ENCODE data around the gene CLEC3B.
"Not testable (repeated sequence)": the region's sequence is repeated elsewhere in the genome, so short reads cannot be mapped to it uniquely, and the experiment has no call there.

The CLEC3B gene

DNA sequence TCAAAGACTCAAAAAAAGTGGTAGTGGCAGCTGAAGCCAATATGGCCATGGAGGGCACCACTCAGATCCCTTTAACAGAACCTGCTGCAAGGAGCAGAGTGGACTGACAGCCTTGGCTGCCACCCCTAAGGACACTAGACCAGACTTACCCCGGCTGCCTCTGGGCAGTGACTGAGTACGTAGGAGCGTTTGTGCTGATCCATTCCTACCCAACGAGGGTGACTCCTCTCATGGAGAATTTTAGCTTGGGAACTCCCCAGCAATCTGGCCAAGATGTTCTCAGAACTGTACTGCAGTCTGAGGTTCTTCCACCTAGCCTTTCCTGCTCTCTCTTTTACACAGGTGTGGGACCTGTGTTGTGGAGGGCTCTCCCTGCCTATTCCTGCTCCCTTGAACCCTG, 22.1 kb downstream of the CLEC3B start:
- H3K79me2 ChIP-seq (ENCODE audit: control insufficient read depth, low read length), result no peaks in the 10 kb centered on the region
- no peaks in the 10 kb centered on the region for H3K9me2 ChIP-seq (replicated peaks; ENCODE audit: control insufficient read depth, low read length)
- H3K27ac ChIP-seq (ENCODE audit: low read depth, low read length), result no peak overlapping the region
- no peak overlapping the region for H3K4me3 ChIP-seq (ENCODE audit: low read length)
- no peaks in the 10 kb centered on the region for H3K4me1 ChIP-seq (ENCODE audit: control insufficient read depth, low read length)
- no peaks in the 10 kb centered on the region for H3F3A ChIP-seq (ENCODE audit: control insufficient read depth, insufficient read depth)
- H4K20me1 ChIP-seq (ENCODE audit: control insufficient read depth, insufficient read depth, low read depth, low read length), result no peaks in the 10 kb centered on the region
- H3K27me3 ChIP-seq (ENCODE audit: control insufficient read depth, low read length), result peaks cover 12% of the 10 kb centered on the region
- H3K36me3 ChIP-seq (ENCODE audit: control insufficient read depth, low read length), result no peaks in the 10 kb centered on the region
- no peak for TF ChIP-seq EZH2phosphoT487 (IDR thresholded peaks at IDR 0.05; ENCODE audit: borderline replicate concordance, low read length)
- TF ChIP-seq, protein P1, sequence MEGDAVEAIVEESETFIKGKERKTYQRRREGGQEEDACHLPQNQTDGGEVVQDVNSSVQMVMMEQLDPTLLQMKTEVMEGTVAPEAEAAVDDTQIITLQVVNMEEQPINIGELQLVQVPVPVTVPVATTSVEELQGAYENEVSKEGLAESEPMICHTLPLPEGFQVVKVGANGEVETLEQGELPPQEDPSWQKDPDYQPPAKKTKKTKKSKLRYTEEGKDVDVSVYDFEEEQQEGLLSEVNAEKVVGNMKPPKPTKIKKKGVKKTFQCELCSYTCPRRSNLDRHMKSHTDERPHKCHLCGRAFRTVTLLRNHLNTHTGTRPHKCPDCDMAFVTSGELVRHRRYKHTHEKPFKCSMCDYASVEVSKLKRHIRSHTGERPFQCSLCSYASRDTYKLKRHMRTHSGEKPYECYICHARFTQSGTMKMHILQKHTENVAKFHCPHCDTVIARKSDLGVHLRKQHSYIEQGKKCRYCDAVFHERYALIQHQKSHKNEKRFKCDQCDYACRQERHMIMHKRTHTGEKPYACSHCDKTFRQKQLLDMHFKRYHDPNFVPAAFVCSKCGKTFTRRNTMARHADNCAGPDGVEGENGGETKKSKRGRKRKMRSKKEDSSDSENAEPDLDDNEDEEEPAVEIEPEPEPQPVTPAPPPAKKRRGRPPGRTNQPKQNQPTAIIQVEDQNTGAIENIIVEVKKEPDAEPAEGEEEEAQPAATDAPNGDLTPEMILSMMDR (IDR thresholded peaks at IDR 0.05; ENCODE audit: low read depth, low read length, poor library complexity, severe bottlenecking), result no peak
- no peaks in the 10 kb centered on the region for H3K9me3 ChIP-seq (ENCODE audit: control insufficient read depth, insufficient read depth, low read length)
- H3K4me2 ChIP-seq (ENCODE audit: low read length), result no peak overlapping the region

- Histone ChIP-seq H3K9me2 (replicated peaks; ENCODE audit: control insufficient read depth, low read length) (no peaks in the 10 kb centered on the region), H3K9me3 (ENCODE audit: control insufficient read depth, insufficient read depth, low read length) (no peaks in the 10 kb centered on the region), H3K79me2 (ENCODE audit: control insufficient read depth, low read length) (no peaks in the 10 kb centered on the region), H3K27ac (ENCODE audit: low read depth, low read length) (no peak overlapping the region), H3K4me3 (ENCODE audit: low read length) (no peak overlapping the region), H4K20me1 (ENCODE audit: control insufficient read depth, insufficient read depth, low read depth, low read length) (no peaks in the 10 kb centered on the region), H3K4me2 (ENCODE audit: low read length) (no peak overlapping the region), H3K36me3 (ENCODE audit: control insufficient read depth, low read length) (no peaks in the 10 kb centered on the region), H3K27me3 (ENCODE audit: control insufficient read depth, low read length) (peaks cover 12% of the 10 kb centered on the region), H3K4me1 (ENCODE audit: control insufficient read depth, low read length) (no peaks in the 10 kb centered on the region), H3F3A (ENCODE audit: control insufficient read depth, insufficient read depth) (no peaks in the 10 kb centered on the region)
- TF ChIP-seq EZH2phosphoT487 (IDR thresholded peaks at IDR 0.05; ENCODE audit: borderline replicate concordance, low read length), result no peak
- TF ChIP-seq, protein P1 (IDR thresholded peaks at IDR 0.05; ENCODE audit: low read depth, low read length, poor library complexity, severe bottlenecking), result no peak
Measured at GRCh38 chr3:45049807-45050206, 23.7 kb downstream of the CLEC3B start.

GRCh38 chr3:45051685-45052084, 25.6 kb downstream of the CLEC3B start:
- Histone ChIP-seq H3K9me3 (ENCODE audit: control insufficient read depth, insufficient read depth, low read length) (no peaks in the 10 kb centered on the region), H3K4me3 (ENCODE audit: low read length) (no peak overlapping the region), H3K27ac (ENCODE audit: low read depth, low read length) (no peak overlapping the region), H3K4me2 (ENCODE audit: low read length) (no peak overlapping the region), H3K79me2 (ENCODE audit: control insufficient read depth, low read length) (no peaks in the 10 kb centered on the region), H3K27me3 (ENCODE audit: control insufficient read depth, low read length) (peaks cover 8% of the 10 kb centered on the region), H3K4me1 (ENCODE audit: control insufficient read depth, low read length) (no peaks in the 10 kb centered on the region), H3F3A (ENCODE audit: control insufficient read depth, insufficient read depth) (no peaks in the 10 kb centered on the region), H3K36me3 (ENCODE audit: control insufficient read depth, low read length) (no peaks in the 10 kb centered on the region), H4K20me1 (ENCODE audit: control insufficient read depth, insufficient read depth, low read depth, low read length) (no peaks in the 10 kb centered on the region), H3K9me2 (replicated peaks; ENCODE audit: control insufficient read depth, low read length) (no peaks in the 10 kb centered on the region)
- TF ChIP-seq, protein P1 (IDR thresholded peaks at IDR 0.05; ENCODE audit: low read depth, low read length, poor library complexity, severe bottlenecking), result no peak
- no peak for TF ChIP-seq EZH2phosphoT487 (IDR thresholded peaks at IDR 0.05; ENCODE audit: borderline replicate concordance, low read length)

GRCh38 chr3:45053805-45054195, 27.7 kb downstream of the CLEC3B start:
- not testable (repeated sequence) for H3K79me2 ChIP-seq (ENCODE audit: control insufficient read depth, low read length); H4K20me1 ChIP-seq (ENCODE audit: control insufficient read depth, insufficient read depth, low read depth, low read length); H3K9me2 ChIP-seq (replicated peaks; ENCODE audit: control insufficient read depth, low read length); H3K9me3 ChIP-seq (ENCODE audit: control insufficient read depth, insufficient read depth, low read length); H3K27me3 ChIP-seq (ENCODE audit: control insufficient read depth, low read length); H3F3A ChIP-seq (ENCODE audit: control insufficient read depth, insufficient read depth); H3K4me1 ChIP-seq (ENCODE audit: control insufficient read depth, low read length); H3K4me2 ChIP-seq (ENCODE audit: low read length); H3K36me3 ChIP-seq (ENCODE audit: control insufficient read depth, low read length); H3K27ac ChIP-seq (ENCODE audit: low read depth, low read length); H3K4me3 ChIP-seq (ENCODE audit: low read length)
